GM18498 (cell line): Measurements from ENCODE around the gene CCDC73.

Experiments used
- ATAC-seq: cut with Tn5 transposase; IDR thresholded peaks from one replicate; pipeline ENCODE4 v1.9.1; 2021; ENCODE audit warnings: mild to moderate bottlenecking, moderate library complexity; ENCODE audit not compliant: unreplicated experiment

CCDC73 gene

GRCh38 chr11:32555091-32555490, 239.4 kb downstream of the CCDC73 start:
- ATAC-seq = no peak
